RWPE2 (cell line): Measurements from ENCODE around the gene HOXD4.

Experiments used
- ATAC-seq: fragments of 200-7000 bp; cut with Tn5 transposase; 3 replicates; pipeline ENCODE4 v1.9.1; 2021; ENCODE audit warnings: low read depth
- DNase-seq: peaks from one replicate; pipeline ENCODE4 v3.0.0-alpha.2; 2020; ENCODE audit warnings: low spot score
- H3K27ac ChIP-seq: fragments of 450-650 bp; 2 replicates; pipeline ENCODE4 v1.5.1; 2017; ENCODE audit warnings: mild to moderate bottlenecking; ENCODE audit not compliant: poor library complexity, severe bottlenecking
- H3K27me3 ChIP-seq: fragments of 250-450 bp; sonication (Bioruptor Pico); 2 replicates; pipeline ENCODE4 v1.5.1; 2021; ENCODE audit warnings: mild to moderate bottlenecking, moderate library complexity; ENCODE audit not compliant: insufficient read depth, poor library complexity, severe bottlenecking
- H3K36me3 ChIP-seq: fragments of 250-450 bp; sonication (Bioruptor Pico); 2 replicates; pipeline ENCODE4 v1.5.1; 2020; ENCODE audit warnings: low read depth, mild to moderate bottlenecking, moderate library complexity
- H3K4me1 ChIP-seq: fragments of 250-450 bp; sonication (Bioruptor Pico); 2 replicates; pipeline ENCODE4 v1.5.1; 2021; ENCODE audit warnings: mild to moderate bottlenecking, moderate library complexity; ENCODE audit not compliant: insufficient read depth, poor library complexity, severe bottlenecking
- H3K4me3 ChIP-seq: fragments of 250-450 bp; sonication (Bioruptor Pico); 2 replicates; pipeline ENCODE4 v1.5.1; 2021; ENCODE audit warnings: mild to moderate bottlenecking, moderate library complexity; ENCODE audit not compliant: severe bottlenecking
- H3K9me3 ChIP-seq: fragments of 250-450 bp; sonication (Bioruptor Pico); 2 replicates; pipeline ENCODE4 v1.5.1; 2021; ENCODE audit warnings: mild to moderate bottlenecking, moderate library complexity; ENCODE audit not compliant: severe bottlenecking
- CTCF ChIP-seq: fragments of 450-650 bp; IDR thresholded peaks from one replicate; pipeline ENCODE4 v1.5.1; 2017; ENCODE audit warnings: mild to moderate bottlenecking, moderate library complexity; ENCODE audit not compliant: poor library complexity, severe bottlenecking

The HOXD4 gene

GRCh38 chr2:176114120-176114929 is 37.0 kb upstream of the HOXD4 start:
- DNase-seq (no peak), ATAC-seq (peak; percentile 30; the same call in 2 of the 3 replicates)
- H3K4me1 ChIP-seq: peaks cover 6% of the 10 kb centered on the region
- H3K27me3 ChIP-seq: no peaks in the 10 kb centered on the region
- H3K9me3 ChIP-seq: no peaks in the 10 kb centered on the region
- H3K27ac ChIP-seq: peak overlapping the region; percentile 22
- H3K36me3 ChIP-seq: peaks cover 52% of the 10 kb centered on the region
- H3K4me3 ChIP-seq: no peak overlapping the region
- TF ChIP-seq CTCF: no peak

GRCh38 chr2:176114930-176115625 is 36.3 kb upstream of the HOXD4 start:
- Histone ChIP-seq H3K4me1 (peaks cover 6% of the 10 kb centered on the region), H3K27ac (peak overlapping the region; percentile 22), H3K36me3 (peaks cover 47% of the 10 kb centered on the region), H3K9me3 (no peaks in the 10 kb centered on the region), H3K4me3 (no peak overlapping the region), H3K27me3 (no peaks in the 10 kb centered on the region)
- ATAC-seq (no peak), DNase-seq (no peak)
- no peak for TF ChIP-seq CTCF

DNA sequence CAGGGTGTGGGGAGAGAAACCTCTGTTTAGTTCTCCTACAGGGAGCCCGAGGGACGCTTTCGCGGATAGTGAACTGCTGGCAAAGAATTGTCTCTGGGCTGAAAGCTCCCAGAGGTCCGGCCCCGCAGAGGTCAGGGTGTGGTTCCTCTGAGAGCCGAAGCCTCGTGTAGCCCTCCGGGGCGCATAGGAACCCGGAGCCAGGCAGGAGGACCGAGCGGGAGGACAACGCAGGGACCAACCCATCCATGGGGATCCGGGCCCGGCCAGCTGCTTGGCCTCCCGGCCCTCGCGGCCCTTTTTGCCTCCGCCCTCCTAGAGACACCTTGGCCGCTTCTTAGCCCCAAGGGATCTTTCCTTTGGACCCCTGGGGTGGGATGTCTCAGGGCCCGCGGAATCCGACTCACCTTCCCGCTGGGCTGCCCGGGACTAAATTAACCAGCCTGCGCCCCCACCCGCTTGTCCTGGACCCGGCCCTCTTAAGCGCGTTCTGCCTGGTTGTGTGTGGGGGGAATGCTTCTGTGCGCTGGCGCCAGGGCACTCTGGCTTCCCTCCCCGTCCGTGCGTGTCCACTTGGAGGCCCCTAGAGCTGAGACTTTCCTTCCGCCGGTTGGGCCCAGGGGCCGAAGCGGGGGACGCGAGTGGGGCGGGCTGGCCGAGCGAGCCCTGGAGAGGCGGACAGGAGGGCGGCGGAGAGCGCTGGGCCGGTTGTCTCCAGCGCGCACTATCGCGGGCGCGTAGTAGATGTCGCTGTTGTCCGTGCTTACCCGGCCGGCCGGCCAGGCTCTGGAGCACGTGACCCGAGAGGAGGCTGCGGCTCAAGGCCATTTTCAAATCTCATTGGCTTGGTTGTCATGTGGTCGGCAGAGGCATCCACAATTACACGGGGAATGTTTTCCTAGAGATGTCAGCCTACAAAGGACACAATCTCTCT is 35.2 kb upstream of the HOXD4 start, which contains the start of gene HOXD10:
Gene HOXD10 (plus strand): TSS at position 896 of the 931 bp plus-strand sequence. CDS start 56 bp downstream, outside the sequence.
- peak within 1 kb of the TSS; percentile 22 for H3K27ac ChIP-seq
- peak within 1 kb of the TSS; percentile 12 for H3K4me3 ChIP-seq
- H3K4me1 ChIP-seq: peaks cover 6% of the 10 kb centered on the region
- no peaks in the 10 kb centered on the region for H3K9me3 ChIP-seq
- ATAC-seq: peak; percentile 76
- peak; percentile 59 for TF ChIP-seq CTCF
- H3K27me3 ChIP-seq: no peaks in the 10 kb centered on the region
- H3K36me3 ChIP-seq: peaks cover 38% of the 10 kb centered on the region
- DNase-seq: no peak

- H3K27me3 ChIP-seq: no peaks in the 10 kb centered on the region
- TF ChIP-seq CTCF: no peak
- DNase-seq (no peak), ATAC-seq (no peak)
- H3K9me3 ChIP-seq: no peaks in the 10 kb centered on the region
- no peak overlapping the region for H3K27ac ChIP-seq
- H3K36me3 ChIP-seq: peaks cover 35% of the 10 kb centered on the region
- H3K4me1 ChIP-seq: peaks cover 6% of the 10 kb centered on the region
- no peak overlapping the region for H3K4me3 ChIP-seq
Observed at GRCh38 chr2:176117162-176117822, 34.1 kb upstream of the HOXD4 start.
